ENCODE data around the gene SLC17A7.

SLC17A7 gene

GRCh38 chr19:49433240-49433901, 8.0 kb downstream of the SLC17A7 start:
- H3K27me3 ChIP-seq (ENCODE audit: insufficient read depth, low read length): peaks cover 80% of the 10 kb centered on the region
- peak overlapping the region; percentile 59; the same call in 1 of the 2 replicates for H3K4me3 ChIP-seq (ENCODE audit: low read length)
- WGBS: 48% methylated on average over 31 of the region's 31 CpGs

GRCh38 chr19:49432141-49433073, 8.9 kb downstream of the SLC17A7 start:
- Histone ChIP-seq H3K27me3 (ENCODE audit: insufficient read depth, low read length) (peaks cover 79% of the 10 kb centered on the region), H3K36me3 (ENCODE audit: insufficient read depth, low read length) (no peaks in the 10 kb centered on the region), H3K9me3 (ENCODE audit: insufficient read depth, low read depth, low read length) (no peaks in the 10 kb centered on the region), H3K4me1 (ENCODE audit: insufficient read depth, low read length) (peaks cover 6% of the 10 kb centered on the region; the same call in 1 of the 2 replicates), H3K9ac (ENCODE audit: low read depth, low read length) (no peak overlapping the region), H3K27ac (ENCODE audit: low read depth, low read length) (no peak overlapping the region), H3K4me3 (ENCODE audit: low read length) (peak overlapping the region; percentile 59)
- 7% methylated on average over 63 of the region's 63 CpGs for WGBS

More at GRCh38 chr19:49433240-49433901, 8.0 kb downstream of the SLC17A7 start:
- Histone ChIP-seq H3K36me3 (ENCODE audit: insufficient read depth, low read length) (no peaks in the 10 kb centered on the region), H3K9me3 (ENCODE audit: insufficient read depth, low read depth, low read length) (no peaks in the 10 kb centered on the region), H3K27ac (ENCODE audit: low read depth, low read length) (no peak overlapping the region), H3K9ac (ENCODE audit: low read depth, low read length) (no peak overlapping the region), H3K4me1 (ENCODE audit: insufficient read depth, low read length) (peaks cover 6% of the 10 kb centered on the region; the same call in 1 of the 2 replicates)

- 71% methylated on average over 28 of the region's 29 CpGs for WGBS
- Histone ChIP-seq H3K27me3 (ENCODE audit: insufficient read depth, low read length) (peaks cover 79% of the 10 kb centered on the region), H3K9me3 (ENCODE audit: insufficient read depth, low read depth, low read length) (no peaks in the 10 kb centered on the region)
These were observed 10.0 kb downstream of the SLC17A7 start for GRCh38 chr19:49431330-49431749.

GRCh38 chr19:49430678-49431329, 10.5 kb downstream of the SLC17A7 start:
- 71% methylated on average over 28 of the region's 28 CpGs for WGBS
- Histone ChIP-seq H3K4me1 (ENCODE audit: insufficient read depth, low read length) (peaks cover 16% of the 10 kb centered on the region; the same call in 1 of the 2 replicates), H3K27ac (ENCODE audit: low read depth, low read length) (no peak overlapping the region), H3K36me3 (ENCODE audit: insufficient read depth, low read length) (no peaks in the 10 kb centered on the region), H3K9ac (ENCODE audit: low read depth, low read length) (no peak overlapping the region), H3K27me3 (ENCODE audit: insufficient read depth, low read length) (peaks cover 80% of the 10 kb centered on the region), H3K4me3 (ENCODE audit: low read length) (no peak overlapping the region), H3K9me3 (ENCODE audit: insufficient read depth, low read depth, low read length) (no peaks in the 10 kb centered on the region)

More at GRCh38 chr19:49431330-49431749, 10.0 kb downstream of the SLC17A7 start:
- Histone ChIP-seq H3K4me3 (ENCODE audit: low read length) (no peak overlapping the region), H3K36me3 (ENCODE audit: insufficient read depth, low read length) (no peaks in the 10 kb centered on the region), H3K9ac (ENCODE audit: low read depth, low read length) (no peak overlapping the region), H3K27ac (ENCODE audit: low read depth, low read length) (no peak overlapping the region), H3K4me1 (ENCODE audit: insufficient read depth, low read length) (peaks cover 15% of the 10 kb centered on the region; the same call in 1 of the 2 replicates)

- H3K9ac ChIP-seq (ENCODE audit: low read depth, low read length): no peak overlapping the region
These were observed 11.1 kb downstream of the SLC17A7 start for GRCh38 chr19:49430172-49430677.

DNA sequence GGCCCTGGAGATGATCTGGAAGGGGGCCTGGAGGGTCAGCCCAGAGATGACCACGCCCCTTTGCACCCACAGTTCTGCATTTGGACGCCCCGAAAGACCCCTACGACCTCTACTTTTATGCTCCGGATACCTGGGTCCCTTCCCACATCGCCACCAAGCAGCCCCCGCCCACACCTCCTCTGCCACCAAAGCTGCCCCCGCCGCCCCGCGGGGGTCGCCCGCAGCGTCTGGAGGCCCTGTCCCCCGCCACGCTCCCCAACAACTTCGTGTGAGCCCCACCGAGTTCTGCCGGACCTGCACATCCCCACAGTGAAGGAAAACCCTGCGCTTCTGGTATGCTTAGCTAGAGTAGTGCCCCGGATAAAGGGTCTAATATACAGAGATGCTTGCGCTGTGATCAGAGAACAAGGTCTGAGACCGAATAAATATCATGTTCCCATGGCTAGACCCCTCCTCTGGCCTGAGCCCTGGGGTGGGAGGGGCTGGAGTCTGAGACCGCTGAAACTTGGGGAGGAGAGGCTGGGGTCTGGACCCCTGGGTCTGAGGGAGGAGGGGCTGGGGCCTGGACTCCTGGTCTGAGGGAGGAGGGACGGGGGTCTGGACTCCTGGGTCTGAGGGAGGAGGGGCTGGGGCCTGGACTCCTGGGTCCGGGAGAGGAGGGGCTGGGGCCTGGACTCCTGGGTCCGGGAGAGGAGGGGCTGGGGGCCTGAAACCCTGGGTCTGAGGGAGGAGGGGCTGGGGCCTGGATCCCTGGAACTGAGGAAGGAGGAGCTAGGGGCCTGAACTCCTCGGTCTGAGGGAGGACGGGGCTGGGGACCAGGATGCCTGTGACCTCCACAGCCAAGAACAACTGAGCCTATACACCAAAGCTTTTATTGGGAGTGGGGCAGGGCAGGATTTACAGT, 12.5 kb downstream of the SLC17A7 start:
- Histone ChIP-seq H3K36me3 (ENCODE audit: insufficient read depth, low read length) (no peaks in the 10 kb centered on the region), H3K4me3 (ENCODE audit: low read length) (peak overlapping the region; percentile 52), H3K27ac (ENCODE audit: low read depth, low read length) (no peak overlapping the region), H3K9me3 (ENCODE audit: insufficient read depth, low read depth, low read length) (no peaks in the 10 kb centered on the region), H3K27me3 (ENCODE audit: insufficient read depth, low read length) (peaks cover 91% of the 10 kb centered on the region), H3K4me1 (ENCODE audit: insufficient read depth, low read length) (peaks cover 19% of the 10 kb centered on the region; the same call in 1 of the 2 replicates), H3K9ac (ENCODE audit: low read depth, low read length) (no peak overlapping the region)
- 14% methylated on average over 29 of the region's 29 CpGs for WGBS

More at GRCh38 chr19:49430172-49430677, 11.1 kb downstream of the SLC17A7 start:
- WGBS: 76% methylated on average over 9 of the region's 9 CpGs
- Histone ChIP-seq H3K27ac (ENCODE audit: low read depth, low read length) (no peak overlapping the region), H3K4me3 (ENCODE audit: low read length) (no peak overlapping the region), H3K4me1 (ENCODE audit: insufficient read depth, low read length) (peaks cover 18% of the 10 kb centered on the region; the same call in 1 of the 2 replicates), H3K36me3 (ENCODE audit: insufficient read depth, low read length) (no peaks in the 10 kb centered on the region), H3K9me3 (ENCODE audit: insufficient read depth, low read depth, low read length) (no peaks in the 10 kb centered on the region), H3K27me3 (ENCODE audit: insufficient read depth, low read length) (peaks cover 86% of the 10 kb centered on the region)

GRCh38 chr19:49427855-49428546, 13.3 kb downstream of the SLC17A7 start:
- Histone ChIP-seq H3K36me3 (ENCODE audit: insufficient read depth, low read length) (no peaks in the 10 kb centered on the region), H3K27ac (ENCODE audit: low read depth, low read length) (no peak overlapping the region; the same call in 1 of the 2 replicates), H3K9me3 (ENCODE audit: insufficient read depth, low read depth, low read length) (no peaks in the 10 kb centered on the region), H3K4me1 (ENCODE audit: insufficient read depth, low read length) (peaks cover 18% of the 10 kb centered on the region; the same call in 1 of the 2 replicates), H3K4me3 (ENCODE audit: low read length) (peak overlapping the region; percentile 52), H3K9ac (ENCODE audit: low read depth, low read length) (peak overlapping the region; percentile 51; the same call in 1 of the 2 replicates), H3K27me3 (ENCODE audit: insufficient read depth, low read length) (peaks cover 91% of the 10 kb centered on the region)
- WGBS: 1% methylated on average over 45 of the region's 45 CpGs

DNA sequence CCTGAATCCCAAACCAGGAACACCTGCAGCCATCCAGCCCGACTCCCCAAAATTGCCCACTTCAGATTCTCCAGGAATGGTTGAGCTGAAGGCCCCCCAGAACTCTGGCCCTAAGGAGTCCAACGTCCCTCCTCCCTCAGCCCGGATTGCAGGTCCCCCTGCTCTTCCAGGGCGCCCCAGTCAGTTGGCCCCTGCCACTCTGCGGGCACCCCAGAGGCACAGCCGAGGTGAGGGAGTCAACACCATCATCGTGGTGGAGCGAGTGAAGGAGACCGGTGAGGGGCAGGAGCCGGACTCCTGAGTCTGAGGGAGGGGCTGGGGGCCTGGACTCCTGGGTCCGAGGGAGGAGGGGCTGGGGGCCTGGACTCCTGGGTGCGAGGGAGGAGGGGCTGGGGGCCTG, 14.0 kb downstream of the SLC17A7 start:
- H3K9ac ChIP-seq (ENCODE audit: low read depth, low read length): no peak overlapping the region
- peaks cover 18% of the 10 kb centered on the region; the same call in 1 of the 2 replicates for H3K4me1 ChIP-seq (ENCODE audit: insufficient read depth, low read length)
- no peaks in the 10 kb centered on the region for H3K36me3 ChIP-seq (ENCODE audit: insufficient read depth, low read length)
- H3K27me3 ChIP-seq (ENCODE audit: insufficient read depth, low read length): peaks cover 91% of the 10 kb centered on the region
- no peaks in the 10 kb centered on the region for H3K9me3 ChIP-seq (ENCODE audit: insufficient read depth, low read depth, low read length)
- WGBS: 65% methylated on average over 12 of the region's 12 CpGs
- H3K27ac ChIP-seq (ENCODE audit: low read depth, low read length): no peak overlapping the region
- H3K4me3 ChIP-seq (ENCODE audit: low read length): no peak overlapping the region

DNA sequence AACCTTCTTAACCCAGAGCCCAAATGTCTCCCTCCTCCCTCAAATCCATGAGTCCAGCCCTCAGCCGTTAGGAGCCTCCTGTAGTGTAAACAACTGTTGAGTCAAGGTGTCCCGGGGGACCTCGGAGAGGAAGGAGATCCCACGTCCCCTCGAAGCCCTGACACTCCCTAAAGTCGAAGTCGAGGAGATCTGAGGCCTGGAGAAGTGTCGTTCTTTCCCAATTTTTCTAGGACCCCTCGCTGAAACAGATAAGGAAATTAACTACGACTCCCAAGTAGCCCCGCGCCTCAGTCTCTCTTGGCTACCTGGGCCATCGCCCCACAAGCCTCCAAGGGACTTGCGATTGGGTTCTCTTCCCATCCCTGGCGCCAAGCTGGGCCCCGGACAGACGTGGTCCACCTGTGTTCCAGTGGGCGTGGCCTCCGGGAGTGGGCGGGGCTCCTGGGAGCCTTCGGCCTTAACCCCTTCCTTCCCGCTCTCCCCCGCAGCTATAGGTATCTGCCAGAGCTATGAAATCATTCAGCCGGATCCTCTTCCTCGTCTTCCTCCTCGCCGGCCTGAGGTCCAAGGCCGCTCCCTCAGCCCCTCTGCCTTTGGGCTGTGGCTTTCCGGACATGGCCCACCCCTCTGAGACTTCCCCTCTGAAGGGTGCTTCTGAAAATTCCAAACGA, 15.3 kb downstream of the SLC17A7 start:
- Histone ChIP-seq H3K9me3 (ENCODE audit: insufficient read depth, low read depth, low read length) (no peaks in the 10 kb centered on the region), H3K27ac (ENCODE audit: low read depth, low read length) (no peak overlapping the region), H3K4me1 (ENCODE audit: insufficient read depth, low read length) (peaks cover 18% of the 10 kb centered on the region; the same call in 1 of the 2 replicates), H3K27me3 (ENCODE audit: insufficient read depth, low read length) (peaks cover 91% of the 10 kb centered on the region), H3K9ac (ENCODE audit: low read depth, low read length) (no peak overlapping the region), H3K4me3 (ENCODE audit: low read length) (peak overlapping the region; percentile 39), H3K36me3 (ENCODE audit: insufficient read depth, low read length) (no peaks in the 10 kb centered on the region)
- WGBS: 3% methylated on average over 30 of the region's 30 CpGs
